Caco-2 (cell line): Measurements from ENCODE around the gene ZNF407. TPM values are rescaled to one million over a fixed set of nuclear protein-coding genes. Genes with fewer than 3 reads are reported as not detected.

Source experiments
- BruUV-seq: library from RNA; stranded (reverse); fragments of 400-500 nt; replicated peaks from 2 replicates; lab custom pipeline; 2021; lab: Mats Ljungman, UMichigan
- CTCF ChIA-PET: fragments of 300-600 bp; sonication (Branson Sonifier 250); formaldehyde crosslinking; loops from one replicate; lab custom pipeline; 2022; ENCODE audit warnings: antibody characterized with exemption; lab: Charles Lee
- POLR2A ChIA-PET: fragments of 300-600 bp; sonication (Branson Sonifier 250); formaldehyde crosslinking; loops from one replicate; lab custom pipeline; 2022; ENCODE audit warnings: antibody characterized with exemption; lab: Charles Lee
- DNase-seq, 2 experiments: peaks; one replicate each; pipeline versions ENCODE4 v3.0.0 to v3.0.0-alpha.2; 2020 to 2022
- H3K27me3 ChIP-seq: replicated peaks from 2 replicates; pipeline ENCODE4 v1.6.0; 2011; ENCODE audit warnings: low read length; ENCODE audit not compliant: control insufficient read depth, insufficient read depth
- H3K36me3 ChIP-seq: 2 replicates; pipeline ENCODE4 v1.5.1; 2011; ENCODE audit warnings: low read length; ENCODE audit not compliant: control insufficient read depth, insufficient read depth
- H3K4me1 ChIP-seq: fragments of 250-450 bp; sonication (Bioruptor Pico); 2 replicates; pipeline ENCODE4 v1.5.1; 2020; ENCODE audit warnings: mild to moderate bottlenecking
- H3K4me3 ChIP-seq: 2 replicates; pipeline ENCODE4 v1.5.1; 2011; ENCODE audit warnings: low read depth, mild to moderate bottlenecking, control low read depth, low read length
- H3K9me3 ChIP-seq: fragments of 250-450 bp; sonication (Bioruptor Pico); 2 replicates; pipeline ENCODE4 v1.5.1; 2020; ENCODE audit warnings: mild to moderate bottlenecking, moderate library complexity
- H3K27ac Mint-ChIP-seq: one replicate; pipeline ENCODE4 v1.8.0; 2022; ENCODE audit warnings: mixed read lengths; ENCODE audit not compliant: unreplicated experiment
- H3K27me3 Mint-ChIP-seq: one replicate; pipeline ENCODE4 v1.8.0; 2022; ENCODE audit warnings: mixed read lengths; ENCODE audit not compliant: insufficient read depth, unreplicated experiment
- H3K36me3 Mint-ChIP-seq: one replicate; pipeline ENCODE4 v1.8.0; 2022; ENCODE audit warnings: mild to moderate bottlenecking, mixed read lengths; ENCODE audit not compliant: insufficient read depth, unreplicated experiment
- H3K4me1 Mint-ChIP-seq: one replicate; pipeline ENCODE4 v1.8.0; 2022; ENCODE audit warnings: low read depth, mixed read lengths; ENCODE audit not compliant: unreplicated experiment
- H3K4me3 Mint-ChIP-seq: one replicate; pipeline ENCODE4 v1.8.0; 2022; ENCODE audit warnings: mild to moderate bottlenecking, moderate library complexity, mixed read lengths; ENCODE audit not compliant: unreplicated experiment
- H3K9me3 Mint-ChIP-seq: one replicate; pipeline ENCODE4 v1.8.0; 2022; ENCODE audit warnings: mixed read lengths; ENCODE audit not compliant: unreplicated experiment
- intact Hi-C: fragments of 100-400 bp; cut with micrococcal nuclease; formaldehyde crosslinking; loops from one replicate; pipeline ENCODE4 v1.10.0; 2022; ENCODE audit not compliant: unreplicated experiment
- total RNA-seq: library from RNA; stranded (reverse); gene quantifications from 2 replicates; pipeline ENCODE4 v1.2.3, GENCODE V29; 2022
- TF ChIP-seq, protein P1 (sequence below), 2 experiments: fragments of 200-600 bp in 1 of 2; IDR thresholded peaks; 1 replicate in 1 of 2; 2 replicates in 1 of 2; pipeline versions ENCODE4 v1.5.1 to v1.8.0; 2011 to 2022; ENCODE audit warnings: antibody characterized with exemption in 1 of 2, control low read depth in 1 of 2, inconsistent platforms in 1 of 2, low read depth in 1 of 2, low read length in 1 of 2, mild to moderate bottlenecking in 1 of 2, moderate library complexity in 1 of 2; ENCODE audit not compliant: insufficient read depth in 1 of 2, severe bottlenecking in 1 of 2, unreplicated experiment in 1 of 2

Gene ZNF407
- total RNA-seq, 1 experiment from 2014 or later = 4.7 TPM

DNA sequence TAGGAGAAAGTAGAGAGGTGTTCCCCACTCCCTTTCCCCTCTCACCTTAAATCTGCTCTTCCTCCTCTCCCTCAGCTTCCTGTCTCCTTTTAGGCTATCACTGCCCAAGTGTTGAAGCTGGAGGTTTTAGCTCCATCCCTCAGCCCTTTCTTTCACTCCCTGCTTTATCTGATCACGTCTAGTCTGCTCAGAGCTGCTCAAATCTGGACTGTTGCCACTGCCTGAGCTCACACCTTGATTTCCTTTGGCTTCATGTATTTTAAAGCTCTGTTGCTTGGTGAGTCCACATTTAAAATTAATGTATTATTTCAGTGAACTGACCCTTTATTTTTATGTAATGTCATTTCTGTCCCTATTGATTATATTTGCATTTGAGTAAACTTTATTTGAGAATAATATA, 374.7 kb downstream of the ZNF407 start:
- Histone ChIP-seq H3K36me3 (no peaks in the 10 kb centered on the region), H3K4me1 (no peaks in the 10 kb centered on the region), H3K4me3 (no peak overlapping the region), H3K9me3 (no peaks in the 10 kb centered on the region), H3K27me3 (no peaks in the 10 kb centered on the region)
- Mint-ChIP-seq H3K4me1 (no peaks in the 10 kb centered on the region), H3K4me3 (no peak overlapping the region), H3K27ac (no peak overlapping the region), H3K9me3 (no peaks in the 10 kb centered on the region), H3K27me3 (no peaks in the 10 kb centered on the region), H3K36me3 (no peaks in the 10 kb centered on the region)
- intact Hi-C loops = no loop called here
- ChIA-PET CTCF (no interaction called here), POLR2A (no interaction called here)
- no TSS peak for BruUV-seq
- no peak for DNase-seq
- TF ChIP-seq, protein P1, sequence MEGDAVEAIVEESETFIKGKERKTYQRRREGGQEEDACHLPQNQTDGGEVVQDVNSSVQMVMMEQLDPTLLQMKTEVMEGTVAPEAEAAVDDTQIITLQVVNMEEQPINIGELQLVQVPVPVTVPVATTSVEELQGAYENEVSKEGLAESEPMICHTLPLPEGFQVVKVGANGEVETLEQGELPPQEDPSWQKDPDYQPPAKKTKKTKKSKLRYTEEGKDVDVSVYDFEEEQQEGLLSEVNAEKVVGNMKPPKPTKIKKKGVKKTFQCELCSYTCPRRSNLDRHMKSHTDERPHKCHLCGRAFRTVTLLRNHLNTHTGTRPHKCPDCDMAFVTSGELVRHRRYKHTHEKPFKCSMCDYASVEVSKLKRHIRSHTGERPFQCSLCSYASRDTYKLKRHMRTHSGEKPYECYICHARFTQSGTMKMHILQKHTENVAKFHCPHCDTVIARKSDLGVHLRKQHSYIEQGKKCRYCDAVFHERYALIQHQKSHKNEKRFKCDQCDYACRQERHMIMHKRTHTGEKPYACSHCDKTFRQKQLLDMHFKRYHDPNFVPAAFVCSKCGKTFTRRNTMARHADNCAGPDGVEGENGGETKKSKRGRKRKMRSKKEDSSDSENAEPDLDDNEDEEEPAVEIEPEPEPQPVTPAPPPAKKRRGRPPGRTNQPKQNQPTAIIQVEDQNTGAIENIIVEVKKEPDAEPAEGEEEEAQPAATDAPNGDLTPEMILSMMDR (IDR thresholded peaks at IDR 0.05; ENCODE audit: insufficient read depth in 1 of 2, low read depth in 1 of 2, low read length in 1 of 2, severe bottlenecking in 1 of 2, unreplicated experiment in 1 of 2) = no peak

DNA sequence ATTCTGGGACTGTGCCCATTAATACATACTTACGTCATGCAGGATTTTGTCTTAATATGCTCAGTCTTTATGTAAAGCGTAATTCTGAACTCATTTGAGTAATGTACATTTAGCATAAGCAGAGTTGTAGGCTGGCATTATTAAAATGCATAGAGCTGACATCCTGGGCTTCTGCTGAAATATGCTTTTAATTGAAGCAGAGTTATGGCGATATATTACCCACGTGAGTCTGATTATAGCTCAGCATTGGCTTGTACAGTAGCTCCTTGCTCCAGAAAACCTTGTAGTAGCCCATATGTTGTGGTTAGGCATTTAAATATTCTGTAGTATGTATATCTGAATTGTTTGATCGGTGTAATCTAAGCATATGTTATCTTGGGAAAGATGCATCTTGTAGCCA, 377.3 kb downstream of the ZNF407 start:
- intact Hi-C loops = no loop called here
- H3K27ac Mint-ChIP-seq = no peak overlapping the region
- POLR2A ChIA-PET = no interaction called here

DNA sequence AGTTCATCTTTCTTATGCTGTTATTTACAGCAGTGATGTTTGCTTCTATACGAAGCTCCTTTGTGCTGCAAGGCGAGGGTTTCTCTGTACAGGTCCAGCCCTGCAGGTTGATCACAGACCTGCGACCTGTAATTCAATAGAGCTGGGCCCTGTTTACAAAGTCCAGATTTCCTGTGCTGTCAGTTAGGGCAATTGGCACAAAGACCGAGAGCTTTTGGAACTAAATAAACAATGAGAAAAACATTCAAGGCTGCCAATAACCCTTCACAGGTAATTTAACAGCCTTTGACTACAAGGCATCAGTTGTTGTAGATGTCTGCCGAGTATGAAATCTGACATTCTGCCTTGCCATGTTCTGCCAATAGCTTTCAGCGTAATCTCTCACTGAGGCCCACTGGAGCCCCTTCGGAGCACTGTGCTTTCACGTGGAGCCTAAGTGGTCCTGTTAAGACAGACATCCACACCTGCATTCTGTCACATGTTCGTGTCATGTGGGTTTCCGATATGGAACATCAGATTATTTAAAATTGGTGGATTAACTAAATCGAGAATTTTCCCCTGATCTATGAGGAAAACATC, 378.8 kb downstream of the ZNF407 start:
- no peaks in the 10 kb centered on the region for H3K9me3 ChIP-seq
- no peaks in the 10 kb centered on the region for H3K36me3 ChIP-seq
- H3K9me3 Mint-ChIP-seq = no peaks in the 10 kb centered on the region
- no peak overlapping the region for H3K4me3 ChIP-seq
- BruUV-seq = no TSS peak
- no peaks in the 10 kb centered on the region for H3K27me3 Mint-ChIP-seq
- POLR2A ChIA-PET = no interaction called here
- intact Hi-C loops = no loop called here
- no peaks in the 10 kb centered on the region for H3K36me3 Mint-ChIP-seq
- H3K27me3 ChIP-seq = no peaks in the 10 kb centered on the region
- no peaks in the 10 kb centered on the region for H3K4me1 Mint-ChIP-seq
- H3K4me3 Mint-ChIP-seq = no peak overlapping the region
- H3K27ac Mint-ChIP-seq = no peak overlapping the region
- CTCF ChIA-PET = no interaction called here
- TF ChIP-seq, protein P1 (IDR thresholded peaks at IDR 0.05; ENCODE audit: insufficient read depth in 1 of 2, low read depth in 1 of 2, low read length in 1 of 2, severe bottlenecking in 1 of 2, unreplicated experiment in 1 of 2) = no peak
- DNase-seq = no peak
- H3K4me1 ChIP-seq = no peaks in the 10 kb centered on the region

More for the DNA sequence above, 377.3 kb downstream of the ZNF407 start:
- H3K9me3 ChIP-seq = no peaks in the 10 kb centered on the region
- no peaks in the 10 kb centered on the region for H3K9me3 Mint-ChIP-seq
- DNase-seq = no peak
- H3K27me3 Mint-ChIP-seq = no peaks in the 10 kb centered on the region
- no peak overlapping the region for H3K4me3 ChIP-seq
- TF ChIP-seq, protein P1 (IDR thresholded peaks at IDR 0.05; ENCODE audit: insufficient read depth in 1 of 2, low read depth in 1 of 2, low read length in 1 of 2, severe bottlenecking in 1 of 2, unreplicated experiment in 1 of 2) = no peak
- no peaks in the 10 kb centered on the region for H3K4me1 ChIP-seq
- H3K36me3 Mint-ChIP-seq = no peaks in the 10 kb centered on the region
- H3K27me3 ChIP-seq = no peaks in the 10 kb centered on the region
- H3K4me3 Mint-ChIP-seq = no peak overlapping the region
- no TSS peak for BruUV-seq
- H3K4me1 Mint-ChIP-seq = no peaks in the 10 kb centered on the region
- no peaks in the 10 kb centered on the region for H3K36me3 ChIP-seq
- CTCF ChIA-PET = no interaction called here
